ENCODE results near the gene BPIFB2. TPM values are rescaled to one million over a fixed set of nuclear protein-coding genes. Genes with fewer than 3 reads are reported as not detected.
"Not testable (repeated sequence)": the region's sequence is repeated elsewhere in the genome, so short reads cannot be mapped to it uniquely, and the experiment has no call there.

BPIFB2 gene
- total RNA-seq, 4 donors from 2014 or later: not detected

- Histone ChIP-seq H3K27me3 (no peaks in the 10 kb centered on the region), H3K4me3 (no peak overlapping the region), H3K9me3 (peaks cover 0 to 2% (median 0%) of the 10 kb centered on the region in 4 donors), H3K27ac (no peak overlapping the region), H3K4me1 (no peaks in the 10 kb centered on the region), H3K36me3 (no peaks in the 10 kb centered on the region)
- no peak for TF ChIP-seq POLR2A (IDR thresholded peaks at IDR 0.05)
- TF ChIP-seq CTCF (IDR thresholded peaks at IDR 0.05): no peak
- no peak for DNase-seq
Measured at GRCh38 chr20:33042430-33042829, 34.9 kb downstream of the BPIFB2 start.

- no peaks in the 10 kb centered on the region for H3K36me3 ChIP-seq
- TF ChIP-seq POLR2A (IDR thresholded peaks at IDR 0.05) (no peak), CTCF (IDR thresholded peaks at IDR 0.05) (no peak)
- H3K4me3 ChIP-seq: no peak overlapping the region
- DNase-seq: no peak
- H3K27ac ChIP-seq: no peak overlapping the region
- H3K27me3 ChIP-seq: no peaks in the 10 kb centered on the region
- peaks cover 0 to 2% (median 0%) of the 10 kb centered on the region in 4 donors for H3K9me3 ChIP-seq
- no peaks in the 10 kb centered on the region for H3K4me1 ChIP-seq
Measured at GRCh38 chr20:33042983-33043730, 35.7 kb downstream of the BPIFB2 start.

DNA sequence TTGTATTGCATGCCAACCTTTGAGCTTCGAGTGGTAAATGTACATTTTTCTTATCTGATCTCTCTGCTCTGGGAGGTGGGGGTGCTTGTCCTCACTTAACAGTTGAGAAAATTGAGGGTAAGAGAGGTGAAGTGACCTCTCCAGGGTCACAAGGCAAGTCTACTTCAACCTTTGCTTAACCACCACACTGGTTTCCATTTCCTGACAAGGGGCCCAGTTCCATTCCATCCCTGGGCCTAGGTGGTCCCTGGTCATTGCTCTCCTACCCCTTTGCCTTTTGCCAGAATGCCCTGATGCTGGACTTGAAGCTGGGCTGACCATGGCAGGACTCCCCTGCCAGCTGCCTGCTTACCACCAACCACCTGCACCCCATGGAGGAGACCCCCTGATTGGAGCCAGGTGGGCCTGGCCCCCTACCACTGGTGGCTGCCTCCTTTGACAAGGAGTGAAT, 36.3 kb downstream of the BPIFB2 start:
- no peak for DNase-seq
- Histone ChIP-seq H3K4me1 (no peaks in the 10 kb centered on the region), H3K27me3 (no peaks in the 10 kb centered on the region), H3K9me3 (peaks cover 0 to 2% (median 0%) of the 10 kb centered on the region in 4 donors), H3K4me3 (no peak overlapping the region), H3K27ac (no peak overlapping the region), H3K36me3 (no peaks in the 10 kb centered on the region)
- no peak for TF ChIP-seq POLR2A (IDR thresholded peaks at IDR 0.05)
- TF ChIP-seq CTCF (IDR thresholded peaks at IDR 0.05): no peak

GRCh38 chr20:33045129-33045721, 37.7 kb downstream of the BPIFB2 start:
- not testable (repeated sequence) for DNase-seq, H3K4me1 ChIP-seq, H3K27ac ChIP-seq, H3K27me3 ChIP-seq, H3K9me3 ChIP-seq, H3K4me3 ChIP-seq, H3K36me3 ChIP-seq

- Histone ChIP-seq H3K4me3 (no peak overlapping the region), H3K9me3 (peaks cover 0 to 2% (median 0%) of the 10 kb centered on the region in 4 donors), H3K27me3 (no peaks in the 10 kb centered on the region), H3K4me1 (no peaks in the 10 kb centered on the region), H3K27ac (no peak overlapping the region), H3K36me3 (no peaks in the 10 kb centered on the region)
- no peak for TF ChIP-seq POLR2A (IDR thresholded peaks at IDR 0.05)
- DNase-seq: no peak
Measured at GRCh38 chr20:33046412-33046811, 38.9 kb downstream of the BPIFB2 start.

- Histone ChIP-seq H3K27me3 (no peaks in the 10 kb centered on the region), H3K4me3 (no peak overlapping the region), H3K36me3 (no peaks in the 10 kb centered on the region), H3K27ac (no peak overlapping the region), H3K9me3 (no peaks in the 10 kb centered on the region), H3K4me1 (no peaks in the 10 kb centered on the region)
- DNase-seq: no peak
- TF ChIP-seq CTCF (IDR thresholded peaks at IDR 0.05): no peak
- TF ChIP-seq POLR2A (IDR thresholded peaks at IDR 0.05): no peak
Measured at GRCh38 chr20:33051333-33051732, 43.8 kb downstream of the BPIFB2 start.
